Measurements from ENCODE around the gene OR6C4. TPM values are rescaled to one million over a fixed set of nuclear protein-coding genes. Genes with fewer than 3 reads are reported as not detected.
"Not testable (repeated sequence)": the region's sequence is repeated elsewhere in the genome, so short reads cannot be mapped to it uniquely, and the experiment has no call there.

Gene OR6C4
- polyA plus RNA-seq, 1 experiment, result not detected

DNA sequence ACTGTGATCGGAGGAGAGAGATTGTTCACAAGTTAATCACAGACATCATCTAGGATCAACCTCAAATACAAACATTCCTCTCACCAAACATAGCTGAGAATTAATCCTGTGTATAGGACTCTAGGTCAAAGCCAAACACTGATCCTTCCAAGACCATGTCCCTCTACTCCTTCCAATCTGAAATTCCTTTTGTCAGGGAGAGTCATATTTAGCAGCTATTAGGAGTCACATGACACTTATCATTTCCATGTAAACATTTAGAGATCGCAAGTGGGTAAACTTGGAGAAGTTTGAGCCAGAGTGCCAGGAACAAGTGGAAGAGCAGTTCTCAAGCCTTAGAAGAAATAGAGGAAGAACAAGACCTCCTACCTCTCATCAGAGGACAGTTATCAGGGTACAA lies 36.4 kb downstream of the OR6C4 start:
- POLR2A ChIA-PET, result no interaction called here

GRCh38 chr12:55590152-55590551 lies 40.8 kb downstream of the OR6C4 start:
- H3K9me3 ChIP-seq (ENCODE audit: control insufficient read depth, insufficient read depth, low read length); H3K4me3 ChIP-seq (ENCODE audit: low read depth, low read length); CTCF ChIA-PET; POLR2A ChIA-PET; H3K27ac ChIP-seq (ENCODE audit: low read depth, low read length); DNase-seq (ENCODE audit: low read depth, low spot score); H3K27me3 ChIP-seq (ENCODE audit: control insufficient read depth, insufficient read depth, low read length): not testable (repeated sequence)

More for the DNA sequence above, 36.4 kb downstream of the OR6C4 start:
- Histone ChIP-seq H3K27me3 (ENCODE audit: control insufficient read depth, insufficient read depth, low read length) (no peaks in the 10 kb centered on the region), H3K27ac (ENCODE audit: low read depth, low read length) (no peak overlapping the region), H3K9me3 (ENCODE audit: control insufficient read depth, insufficient read depth, low read length) (peaks cover 3% of the 10 kb centered on the region; the same call in 1 of the 2 replicates), H3K4me3 (ENCODE audit: low read depth, low read length) (no peak overlapping the region)
- no peak for TF ChIP-seq CTCF (IDR thresholded peaks at IDR 0.05; ENCODE audit: low read depth, low read length)
- no peak for DNase-seq (ENCODE audit: low read depth, low spot score)
- CTCF ChIA-PET, result no interaction called here

Other genes starting within 250 kb of the OR6C4 start
- gene OR6C1, start 235.3 kb upstream of the OR6C4 start, polyA plus RNA-seq (2011; rRNA removed), result not detected in 2 replicates
- gene OR6C3, start 218.9 kb upstream of the OR6C4 start, polyA plus RNA-seq (2011; rRNA removed), result not detected in 2 replicates
- not detected in 2 replicates for gene OR6C75, start 186.6 kb upstream of the OR6C4 start, polyA plus RNA-seq (2011; rRNA removed)
- not detected in 2 replicates for gene OR6C65, start 149.1 kb upstream of the OR6C4 start, polyA plus RNA-seq (2011; rRNA removed)
- not detected in 2 replicates for gene OR6C76, start 123.3 kb upstream of the OR6C4 start, polyA plus RNA-seq (2011; rRNA removed)
- not detected in 2 replicates for gene OR6C2, start 105.5 kb upstream of the OR6C4 start, polyA plus RNA-seq (2011; rRNA removed)
- not detected in 2 replicates for gene OR6C70, start 79.5 kb upstream of the OR6C4 start, polyA plus RNA-seq (2011; rRNA removed)
- gene OR6C68, start 57.2 kb upstream of the OR6C4 start, polyA plus RNA-seq (2011; rRNA removed), result not detected in 2 replicates
- gene OR2AP1, start 22.9 kb downstream of the OR6C4 start, polyA plus RNA-seq (2011; rRNA removed), result not detected in 2 replicates
- gene OR10P1, start 87.3 kb downstream of the OR6C4 start, polyA plus RNA-seq (2011; rRNA removed), result not detected in 2 replicates
- 9.1 and 12.2 TPM in 2 replicates for gene ITGA7, start 158.3 kb downstream of the OR6C4 start, polyA plus RNA-seq (2011; rRNA removed)
- 132 and 155 TPM in 2 replicates for gene BLOC1S1, start 166.4 kb downstream of the OR6C4 start, polyA plus RNA-seq (2011; rRNA removed)
- gene RDH5, start 170.8 kb downstream of the OR6C4 start, polyA plus RNA-seq (2011; rRNA removed), result 4.9 and 5.2 TPM in 2 replicates
- 1,757 and 1,955 TPM in 2 replicates for gene CD63, start 179.4 kb downstream of the OR6C4 start, polyA plus RNA-seq (2011; rRNA removed)
- 4.2 and 6.7 TPM in 2 replicates for gene GDF11, start 193.5 kb downstream of the OR6C4 start, polyA plus RNA-seq (2011; rRNA removed)

All from AG04450 (cell line).